Peyer's patch (tissue), 4 donors: ENCODE results near the gene TNKS1BP1. TPM values are rescaled to one million over a fixed set of nuclear protein-coding genes. Genes with fewer than 3 reads are reported as not detected.

Experiments
- DNase-seq, 3 donors: peaks; one replicate each; pipeline ENCODE4 v3.0.0-alpha.2; 2017 to 2019
- H3K27ac ChIP-seq, 4 donors: fragments of 200-600 bp; sonication (generic); one replicate each; pipeline ENCODE4 v1.5.1; 2016 to 2019
- H3K27me3 ChIP-seq, 2 donors: fragments of 200-600 bp; sonication (generic); one replicate each; pipeline ENCODE4 v1.5.1; 2019
- H3K36me3 ChIP-seq, 3 donors: fragments of 200-600 bp; sonication (generic); one replicate each; pipeline ENCODE4 v1.5.1; 2016 to 2019
- H3K4me1 ChIP-seq, 4 donors: fragments of 200-600 bp; sonication (generic); one replicate each; pipeline ENCODE4 v1.5.1; 2016 to 2019
- H3K4me3 ChIP-seq, 4 donors: fragments of 200-600 bp; sonication (generic); 1 replicate in 3 of 4; 2 replicates in 1 of 4; pipeline ENCODE4 v1.5.1; 2016 to 2019; ENCODE audit warnings: mild to moderate bottlenecking in 1 of 4
- H3K9me3 ChIP-seq, 4 donors: fragments of 200-600 bp; sonication (generic); one replicate each; pipeline ENCODE4 v1.5.1; 2016 to 2019; ENCODE audit warnings: mild to moderate bottlenecking in 1 of 4
- POLR2A ChIP-seq, 2 donors: fragments of 450-650 bp; IDR thresholded peaks; one replicate each; pipeline ENCODE4 v1.5.1; 2017; ENCODE audit warnings: antibody characterized with exemption in 2 of 2, mild to moderate bottlenecking in 2 of 2, moderate library complexity in 2 of 2
- total RNA-seq, 4 donors: library from RNA; depleted of rRNA; stranded (reverse); fragments of >200 nt; gene quantifications; one replicate each; pipeline ENCODE4 v1.1.0, GENCODE V29; 2016
- TF ChIP-seq, protein P1 (sequence below), 6 experiments: fragments of 450-650 bp in 4 of 6; fragments of 200-600 bp in 2 of 6; sonication (generic) in 1 of 6; IDR thresholded peaks; one replicate each; pipeline ENCODE4 v1.5.1; 2017 to 2019; ENCODE audit warnings: antibody characterized with exemption in 6 of 6, mild to moderate bottlenecking in 3 of 6, moderate library complexity in 1 of 6

Gene TNKS1BP1
- total RNA-seq, 4 donors from 2014 or later = 91.8 to 156 (median 139) TPM

DNA sequence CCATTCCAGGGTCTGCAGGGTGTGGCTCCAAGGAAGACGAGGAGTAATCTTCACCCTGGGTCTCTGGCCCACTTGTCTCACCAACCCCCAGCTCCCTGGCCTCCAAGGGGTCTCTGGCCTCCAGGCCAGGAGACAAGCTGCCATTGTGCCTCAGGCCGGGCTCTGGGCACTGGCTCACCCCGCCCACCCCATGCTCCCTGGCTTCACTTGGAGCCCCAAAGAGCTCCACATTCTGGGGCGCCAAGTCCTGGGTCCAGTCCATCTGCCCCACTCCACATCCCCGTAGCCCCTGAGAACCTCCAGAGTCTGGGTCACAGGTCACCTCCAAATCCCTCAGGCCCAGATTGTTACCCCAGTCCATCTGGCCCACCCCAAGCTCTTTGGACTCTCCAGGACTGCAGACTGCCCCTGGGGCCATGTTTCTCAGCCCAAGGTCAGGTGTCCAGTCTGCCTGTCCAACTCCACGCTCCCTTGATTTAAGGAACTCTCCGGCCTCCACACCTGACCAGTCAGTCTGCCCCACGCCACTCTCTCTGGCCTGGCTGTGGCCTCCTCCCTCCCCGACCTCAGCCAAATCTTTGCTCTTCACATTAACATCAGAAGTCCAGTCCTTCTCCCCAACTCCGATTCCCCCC is 16.2 kb downstream of the TNKS1BP1 start:
- TF ChIP-seq, protein P1, sequence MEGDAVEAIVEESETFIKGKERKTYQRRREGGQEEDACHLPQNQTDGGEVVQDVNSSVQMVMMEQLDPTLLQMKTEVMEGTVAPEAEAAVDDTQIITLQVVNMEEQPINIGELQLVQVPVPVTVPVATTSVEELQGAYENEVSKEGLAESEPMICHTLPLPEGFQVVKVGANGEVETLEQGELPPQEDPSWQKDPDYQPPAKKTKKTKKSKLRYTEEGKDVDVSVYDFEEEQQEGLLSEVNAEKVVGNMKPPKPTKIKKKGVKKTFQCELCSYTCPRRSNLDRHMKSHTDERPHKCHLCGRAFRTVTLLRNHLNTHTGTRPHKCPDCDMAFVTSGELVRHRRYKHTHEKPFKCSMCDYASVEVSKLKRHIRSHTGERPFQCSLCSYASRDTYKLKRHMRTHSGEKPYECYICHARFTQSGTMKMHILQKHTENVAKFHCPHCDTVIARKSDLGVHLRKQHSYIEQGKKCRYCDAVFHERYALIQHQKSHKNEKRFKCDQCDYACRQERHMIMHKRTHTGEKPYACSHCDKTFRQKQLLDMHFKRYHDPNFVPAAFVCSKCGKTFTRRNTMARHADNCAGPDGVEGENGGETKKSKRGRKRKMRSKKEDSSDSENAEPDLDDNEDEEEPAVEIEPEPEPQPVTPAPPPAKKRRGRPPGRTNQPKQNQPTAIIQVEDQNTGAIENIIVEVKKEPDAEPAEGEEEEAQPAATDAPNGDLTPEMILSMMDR (IDR thresholded peaks at IDR 0.05) = no peak
- no peak for TF ChIP-seq POLR2A (IDR thresholded peaks at IDR 0.05)
- no peak for DNase-seq
- Histone ChIP-seq H3K4me3 (no peak overlapping the region), H3K27me3 (no peaks in the 10 kb centered on the region), H3K36me3 (peaks cover 0 to 35% (median 0%) of the 10 kb centered on the region in 3 donors), H3K9me3 (no peaks in the 10 kb centered on the region), H3K4me1 (peaks cover 0 to 93% (median 7%) of the 10 kb centered on the region in 4 donors), H3K27ac (no peak overlapping the region)

DNA sequence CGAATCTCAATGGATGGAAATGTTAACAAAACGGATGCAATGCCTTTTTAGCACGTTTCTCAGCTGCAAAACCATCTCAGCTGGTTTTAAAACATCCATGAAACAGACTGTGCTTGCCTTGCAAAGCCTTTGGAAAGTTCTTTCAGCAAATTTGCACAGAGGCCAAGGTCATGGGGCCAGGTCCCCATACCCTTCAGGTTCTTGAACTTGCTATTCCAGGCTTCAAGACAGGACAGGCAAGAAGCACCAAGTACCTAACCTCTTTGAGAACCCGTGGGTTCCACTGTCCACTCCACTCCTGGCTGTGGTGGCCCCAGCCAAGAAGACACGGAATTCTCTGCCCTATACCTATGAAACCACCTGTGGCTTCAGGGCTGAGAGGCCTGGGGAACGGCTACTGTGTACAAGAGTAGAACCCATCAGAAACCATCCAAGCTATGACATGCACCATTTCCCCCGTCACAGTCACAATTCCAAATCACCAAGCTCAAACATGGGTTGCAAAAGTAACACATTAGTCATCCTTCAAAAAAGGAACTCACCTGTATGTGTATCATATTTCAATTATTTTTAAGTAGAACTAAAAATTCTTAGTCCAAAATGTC is 17.0 kb downstream of the TNKS1BP1 start:
- no peaks in the 10 kb centered on the region for H3K9me3 ChIP-seq
- TF ChIP-seq POLR2A (IDR thresholded peaks at IDR 0.05) = no peak
- TF ChIP-seq, protein P1 (IDR thresholded peaks at IDR 0.05) = no peak
- no peak overlapping the region for H3K27ac ChIP-seq
- peak in 1 of 3 donors; percentile 31 for DNase-seq
- H3K27me3 ChIP-seq = no peaks in the 10 kb centered on the region
- peaks cover 0 to 85% (median 7%) of the 10 kb centered on the region in 4 donors for H3K4me1 ChIP-seq
- H3K36me3 ChIP-seq = peaks cover 0 to 35% (median 0%) of the 10 kb centered on the region in 3 donors
- no peak overlapping the region for H3K4me3 ChIP-seq

DNA sequence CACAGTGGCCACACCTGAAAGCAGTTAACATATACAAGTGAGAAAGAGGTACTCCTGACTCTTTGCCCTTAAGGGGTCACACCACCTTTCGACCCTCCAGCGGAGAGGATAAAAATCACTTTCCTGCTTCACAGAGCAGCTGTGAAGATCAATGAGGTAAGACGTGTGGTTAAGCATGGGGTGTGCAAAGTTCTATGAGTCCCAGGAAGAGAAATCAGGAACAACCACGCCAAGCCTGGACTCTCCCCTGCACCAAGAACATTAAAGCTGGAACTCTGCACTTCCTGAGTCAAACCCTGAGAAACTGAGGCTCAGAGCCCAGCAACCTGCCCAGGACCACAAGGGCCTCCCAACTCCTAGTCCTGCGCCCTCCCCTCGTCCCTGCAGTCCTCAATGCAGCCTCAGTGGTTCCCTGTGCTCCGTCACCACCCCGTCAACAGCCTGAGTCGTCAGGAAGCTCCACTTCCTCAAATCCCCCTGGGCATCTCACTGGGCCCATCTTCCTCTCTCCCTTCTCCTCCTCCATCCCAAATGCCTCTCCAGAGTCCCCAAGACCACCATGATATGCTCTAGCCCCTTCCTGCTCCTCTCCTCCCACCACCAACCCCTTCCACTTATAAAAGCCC is 17.7 kb downstream of the TNKS1BP1 start:
- peaks cover 0 to 78% (median 7%) of the 10 kb centered on the region in 4 donors for H3K4me1 ChIP-seq
- H3K27ac ChIP-seq = peak overlapping the region in 2 of 4 donors; percentile 5 to 12
- H3K4me3 ChIP-seq = no peak overlapping the region
- peaks cover 0 to 36% (median 0%) of the 10 kb centered on the region in 3 donors for H3K36me3 ChIP-seq
- peak in 1 of 3 donors; percentile 41 for DNase-seq
- TF ChIP-seq, protein P1 (IDR thresholded peaks at IDR 0.05) = no peak
- no peak for TF ChIP-seq POLR2A (IDR thresholded peaks at IDR 0.05)
- H3K27me3 ChIP-seq = no peaks in the 10 kb centered on the region
- no peaks in the 10 kb centered on the region for H3K9me3 ChIP-seq

DNA sequence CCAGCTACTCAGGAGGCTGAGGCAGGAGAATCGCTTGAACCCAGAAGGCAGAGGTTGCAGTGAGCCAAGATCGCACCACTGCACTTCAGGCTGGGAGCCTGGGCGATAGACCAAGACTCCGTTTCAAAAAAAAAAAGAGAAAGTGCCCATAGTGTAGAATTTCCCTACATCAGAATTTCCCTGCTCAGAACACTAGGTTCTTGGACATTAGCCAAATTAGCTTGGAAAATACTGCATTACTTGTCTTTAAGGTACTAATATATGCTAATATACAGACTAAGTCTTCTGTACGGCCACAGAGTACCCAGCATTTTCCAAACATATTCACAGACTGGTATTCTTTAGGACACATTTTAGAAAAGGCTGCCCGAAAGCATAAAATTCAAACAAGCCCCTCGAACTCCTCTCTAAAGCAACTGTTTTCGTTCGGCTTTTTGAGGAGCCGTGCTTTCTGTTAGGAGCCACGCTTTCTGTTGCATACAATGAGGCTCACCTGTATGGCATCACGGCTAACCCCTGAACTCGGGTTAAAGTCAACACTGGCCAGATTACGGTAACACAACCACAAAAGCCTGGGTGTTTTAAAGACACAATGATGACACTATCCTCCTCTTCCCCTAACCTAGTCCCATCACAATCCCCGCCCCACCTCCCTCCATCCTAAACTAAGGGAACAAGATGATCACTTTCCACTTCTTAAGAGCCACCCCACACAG is 18.4 kb downstream of the TNKS1BP1 start:
- Histone ChIP-seq H3K36me3 (peaks cover 0 to 43% (median 0%) of the 10 kb centered on the region in 3 donors), H3K4me3 (no peak overlapping the region), H3K27ac (peak overlapping the region in 1 of 4 donors; percentile 5), H3K9me3 (no peaks in the 10 kb centered on the region), H3K4me1 (peaks cover 0 to 71% (median 2%) of the 10 kb centered on the region in 4 donors), H3K27me3 (no peaks in the 10 kb centered on the region)
- DNase-seq = no peak
- TF ChIP-seq, protein P1 (IDR thresholded peaks at IDR 0.05) = no peak
- TF ChIP-seq POLR2A (IDR thresholded peaks at IDR 0.05) = no peak

DNA sequence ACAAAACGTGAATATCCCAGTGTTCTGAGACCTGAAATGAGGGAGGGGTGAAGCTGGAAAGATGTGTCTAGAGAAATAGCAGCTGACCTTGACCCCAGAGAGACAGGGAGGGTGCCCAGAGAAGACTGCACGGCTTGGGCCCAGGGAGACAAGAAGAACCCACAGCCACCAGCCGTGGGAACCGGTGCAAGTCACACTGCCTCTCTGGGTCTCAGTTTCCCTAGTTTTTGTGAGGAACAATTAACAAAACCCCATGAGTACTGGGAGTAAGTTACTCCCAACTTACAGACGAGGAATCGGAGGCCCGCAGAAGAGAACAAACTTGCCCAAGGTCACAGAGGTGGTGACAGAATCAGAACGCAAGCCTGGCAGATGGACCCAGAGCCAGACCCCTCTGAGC is 19.2 kb downstream of the TNKS1BP1 start:
- TF ChIP-seq POLR2A (IDR thresholded peaks at IDR 0.05) = no peak
- TF ChIP-seq, protein P1 (IDR thresholded peaks at IDR 0.05) = no peak
- Histone ChIP-seq H3K4me1 (peaks cover 0 to 64% (median 0%) of the 10 kb centered on the region in 4 donors), H3K27ac (no peak overlapping the region), H3K36me3 (peaks cover 0 to 51% (median 0%) of the 10 kb centered on the region in 3 donors), H3K27me3 (no peaks in the 10 kb centered on the region), H3K9me3 (no peaks in the 10 kb centered on the region), H3K4me3 (no peak overlapping the region)
- peak in 1 of 3 donors; percentile 29 for DNase-seq
